OCI-LY7 (cell line): ENCODE data around the gene PLXNB2.
A peak's percentile ranks its signal among the peaks of the same experiment; 100 is the strongest.

Experiments used
- EZH2phosphoT487 ChIP-seq: fragments of 200-600 bp; sonication (generic); IDR thresholded peaks from 2 replicates; pipeline ENCODE4 v1.6.1; 2018; ENCODE audit warnings: low read depth, borderline replicate concordance, mild to moderate bottlenecking, mixed run types, antibody characterized with exemption, low read length, moderate library complexity, mixed read lengths
- TF ChIP-seq, protein P1 (sequence below): fragments of 200-600 bp; sonication (generic); conservative IDR thresholded peaks from 2 replicates; pipeline ENCODE4 v1.5.1; 2014; ENCODE audit warnings: mild to moderate bottlenecking, antibody characterized with exemption, low read length, moderate library complexity, mixed read lengths

DNA sequence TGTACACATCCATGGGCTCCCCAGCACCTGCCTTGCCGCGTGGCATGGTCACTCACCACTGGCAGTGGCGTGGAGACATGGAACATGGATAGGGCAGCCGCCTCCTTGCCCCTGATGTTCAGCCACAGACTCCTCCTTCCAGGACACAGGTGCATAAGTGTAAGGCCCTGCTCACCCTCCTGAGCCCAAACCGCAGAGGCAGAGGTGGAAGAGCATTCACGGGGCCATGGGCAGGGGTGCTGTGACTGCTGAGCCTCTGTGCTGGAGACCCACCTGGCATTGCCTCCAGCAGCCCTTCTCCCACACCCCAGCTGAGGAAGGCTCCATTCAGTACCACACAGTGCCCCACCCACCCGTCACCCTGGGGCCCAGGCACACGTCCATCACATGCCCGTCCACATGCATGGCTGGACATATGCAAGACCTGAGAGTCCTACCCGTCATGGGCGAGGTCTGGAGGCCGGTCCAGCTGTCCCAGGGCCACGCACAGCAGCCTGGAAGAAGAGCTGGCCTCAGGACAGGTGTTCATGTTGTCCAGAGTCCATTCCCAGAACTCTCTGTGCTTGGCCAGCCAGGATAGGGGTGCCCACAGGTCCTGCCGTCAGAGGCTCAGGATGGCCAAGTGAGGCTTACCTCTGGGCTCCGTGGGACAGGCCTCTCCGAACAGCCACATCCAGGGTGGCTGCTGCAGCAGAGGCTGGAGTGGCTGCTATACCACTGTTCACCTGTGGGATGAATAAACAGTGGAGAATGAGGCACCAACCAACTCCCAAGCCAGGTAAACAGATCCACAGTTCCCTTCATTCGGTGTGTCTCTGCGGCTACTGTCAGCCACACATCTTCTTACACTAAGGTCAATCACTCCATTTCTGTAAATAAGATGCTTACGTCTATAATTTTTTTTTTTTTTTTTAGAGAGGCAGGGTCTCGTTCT is 60.9 kb downstream of the PLXNB2 start:
- TF ChIP-seq EZH2phosphoT487, result no peak
- TF ChIP-seq, protein P1, sequence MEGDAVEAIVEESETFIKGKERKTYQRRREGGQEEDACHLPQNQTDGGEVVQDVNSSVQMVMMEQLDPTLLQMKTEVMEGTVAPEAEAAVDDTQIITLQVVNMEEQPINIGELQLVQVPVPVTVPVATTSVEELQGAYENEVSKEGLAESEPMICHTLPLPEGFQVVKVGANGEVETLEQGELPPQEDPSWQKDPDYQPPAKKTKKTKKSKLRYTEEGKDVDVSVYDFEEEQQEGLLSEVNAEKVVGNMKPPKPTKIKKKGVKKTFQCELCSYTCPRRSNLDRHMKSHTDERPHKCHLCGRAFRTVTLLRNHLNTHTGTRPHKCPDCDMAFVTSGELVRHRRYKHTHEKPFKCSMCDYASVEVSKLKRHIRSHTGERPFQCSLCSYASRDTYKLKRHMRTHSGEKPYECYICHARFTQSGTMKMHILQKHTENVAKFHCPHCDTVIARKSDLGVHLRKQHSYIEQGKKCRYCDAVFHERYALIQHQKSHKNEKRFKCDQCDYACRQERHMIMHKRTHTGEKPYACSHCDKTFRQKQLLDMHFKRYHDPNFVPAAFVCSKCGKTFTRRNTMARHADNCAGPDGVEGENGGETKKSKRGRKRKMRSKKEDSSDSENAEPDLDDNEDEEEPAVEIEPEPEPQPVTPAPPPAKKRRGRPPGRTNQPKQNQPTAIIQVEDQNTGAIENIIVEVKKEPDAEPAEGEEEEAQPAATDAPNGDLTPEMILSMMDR, result peak; percentile 37; the same call in 1 of the 2 replicates
